ENCODE results near the gene P2RY8. TPM values are rescaled to one million over a fixed set of nuclear protein-coding genes. Genes with fewer than 3 reads are reported as not detected.

P2RY8 gene
- total and polyA plus RNA-seq, 10 of the 15 experiments (the other 5 are each of a cell fraction or from before 2014, with no cell fraction given): 2.0 to 64.4 (median 36.5) TPM

DNA sequence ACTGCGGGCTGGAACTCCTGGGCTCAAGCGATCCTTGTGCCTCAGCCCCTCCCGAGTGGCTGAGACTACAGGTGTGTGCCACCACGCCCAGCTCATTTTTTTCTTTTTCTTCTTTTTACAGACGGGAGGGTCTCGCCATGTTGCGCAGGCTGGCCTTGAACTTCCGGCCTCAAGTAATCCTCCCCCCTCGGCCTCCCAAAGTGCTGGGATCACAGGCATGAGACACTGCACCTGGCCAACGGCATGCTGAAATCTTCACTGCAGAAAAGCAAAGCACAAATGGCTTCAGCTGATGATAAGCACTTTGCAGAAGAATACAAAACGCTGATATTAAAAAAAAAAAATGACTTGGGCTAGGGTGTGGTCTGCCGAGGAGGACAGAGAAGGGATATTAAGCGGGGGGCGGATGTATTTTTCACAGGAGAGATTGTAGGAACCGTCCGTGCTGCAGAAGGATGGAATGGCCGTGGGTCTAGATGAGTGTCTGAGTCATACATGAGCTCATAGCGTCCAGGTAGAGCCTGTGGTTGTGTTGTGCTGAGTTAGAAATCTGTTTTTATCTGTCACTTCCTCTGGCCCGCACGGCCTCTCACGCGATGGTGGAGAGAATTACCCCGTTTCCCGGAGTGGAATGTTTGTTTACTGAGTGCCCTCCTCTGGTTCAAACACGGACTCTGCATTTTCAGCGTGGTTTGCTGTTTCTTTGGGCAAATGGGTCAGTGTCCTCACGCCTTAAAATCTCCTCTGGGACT is 45.9 kb upstream of the P2RY8 start (continued):
- TF ChIP-seq BMI1 (IDR thresholded peaks at IDR 0.05; ENCODE audit: borderline replicate concordance) (no peak), SUPT20H (IDR thresholded peaks at IDR 0.05; ENCODE audit: borderline replicate concordance, control insufficient read depth, low read depth, low read length) (no peak), NFYB (IDR thresholded peaks at IDR 0.05; ENCODE audit: insufficient read depth, low read depth, low read length) (no peak), TBL1XR1 (IDR thresholded peaks at IDR 0.05; ENCODE audit: low read depth, low read length) (no peak), EZH2 (IDR thresholded peaks at IDR 0.05; ENCODE audit: borderline replicate concordance, control insufficient read depth, low read depth, low read length) (no peak), HDAC6 (IDR thresholded peaks at IDR 0.05; ENCODE audit: unreplicated experiment) (no peak), MYC (IDR thresholded peaks at IDR 0.05; ENCODE audit: insufficient read depth, insufficient read length, insufficient replicate concordance, low read length, severe bottlenecking) (no peak), YBX1 (IDR thresholded peaks at IDR 0.05) (no peak), ESRRA (IDR thresholded peaks at IDR 0.05; ENCODE audit: low read length) (no peak), NRF1 (conservative IDR thresholded peaks at IDR 0.05; ENCODE audit: low read depth, low read length) (no peak), SREBF2 (IDR thresholded peaks at IDR 0.05; ENCODE audit: low read length) (no peak), MYB (IDR thresholded peaks at IDR 0.05; ENCODE audit: borderline replicate concordance, low read depth, low read length) (no peak), CHD1 (IDR thresholded peaks at IDR 0.05; ENCODE audit: low read depth, low read length) (no peak), STAT1 (conservative IDR thresholded peaks at IDR 0.05) (no peak), FOXK2 (IDR thresholded peaks at IDR 0.05) (no peak), ASH2L (IDR thresholded peaks at IDR 0.05; ENCODE audit: borderline replicate concordance, low read depth) (no peak), MEF2A (IDR thresholded peaks at IDR 0.05; ENCODE audit: insufficient read depth, low read depth, low read length) (peak; percentile 79), BHLHE40 (IDR thresholded peaks at IDR 0.05; ENCODE audit: borderline replicate concordance in 1 of 2, low read depth in 2 of 2, low read length in 1 of 2) (peak; percentile 55 to 58; a peak in 3 of 4 replicates), SREBF1 (IDR thresholded peaks at IDR 0.05; ENCODE audit: low read length) (no peak), BRCA1 (IDR thresholded peaks at IDR 0.05; ENCODE audit: low read depth, low read length) (no peak)
- TF ChIP-seq, protein P1, sequence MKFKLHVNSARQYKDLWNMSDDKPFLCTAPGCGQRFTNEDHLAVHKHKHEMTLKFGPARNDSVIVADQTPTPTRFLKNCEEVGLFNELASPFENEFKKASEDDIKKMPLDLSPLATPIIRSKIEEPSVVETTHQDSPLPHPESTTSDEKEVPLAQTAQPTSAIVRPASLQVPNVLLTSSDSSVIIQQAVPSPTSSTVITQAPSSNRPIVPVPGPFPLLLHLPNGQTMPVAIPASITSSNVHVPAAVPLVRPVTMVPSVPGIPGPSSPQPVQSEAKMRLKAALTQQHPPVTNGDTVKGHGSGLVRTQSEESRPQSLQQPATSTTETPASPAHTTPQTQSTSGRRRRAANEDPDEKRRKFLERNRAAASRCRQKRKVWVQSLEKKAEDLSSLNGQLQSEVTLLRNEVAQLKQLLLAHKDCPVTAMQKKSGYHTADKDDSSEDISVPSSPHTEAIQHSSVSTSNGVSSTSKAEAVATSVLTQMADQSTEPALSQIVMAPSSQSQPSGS (IDR thresholded peaks at IDR 0.05; ENCODE audit: low read length): peak; percentile 84
- TF ChIP-seq, protein P2, sequence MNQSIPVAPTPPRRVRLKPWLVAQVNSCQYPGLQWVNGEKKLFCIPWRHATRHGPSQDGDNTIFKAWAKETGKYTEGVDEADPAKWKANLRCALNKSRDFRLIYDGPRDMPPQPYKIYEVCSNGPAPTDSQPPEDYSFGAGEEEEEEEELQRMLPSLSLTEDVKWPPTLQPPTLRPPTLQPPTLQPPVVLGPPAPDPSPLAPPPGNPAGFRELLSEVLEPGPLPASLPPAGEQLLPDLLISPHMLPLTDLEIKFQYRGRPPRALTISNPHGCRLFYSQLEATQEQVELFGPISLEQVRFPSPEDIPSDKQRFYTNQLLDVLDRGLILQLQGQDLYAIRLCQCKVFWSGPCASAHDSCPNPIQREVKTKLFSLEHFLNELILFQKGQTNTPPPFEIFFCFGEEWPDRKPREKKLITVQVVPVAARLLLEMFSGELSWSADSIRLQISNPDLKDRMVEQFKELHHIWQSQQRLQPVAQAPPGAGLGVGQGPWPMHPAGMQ (IDR thresholded peaks at IDR 0.05; ENCODE audit: borderline replicate concordance): no peak
- TF ChIP-seq, protein P3, sequence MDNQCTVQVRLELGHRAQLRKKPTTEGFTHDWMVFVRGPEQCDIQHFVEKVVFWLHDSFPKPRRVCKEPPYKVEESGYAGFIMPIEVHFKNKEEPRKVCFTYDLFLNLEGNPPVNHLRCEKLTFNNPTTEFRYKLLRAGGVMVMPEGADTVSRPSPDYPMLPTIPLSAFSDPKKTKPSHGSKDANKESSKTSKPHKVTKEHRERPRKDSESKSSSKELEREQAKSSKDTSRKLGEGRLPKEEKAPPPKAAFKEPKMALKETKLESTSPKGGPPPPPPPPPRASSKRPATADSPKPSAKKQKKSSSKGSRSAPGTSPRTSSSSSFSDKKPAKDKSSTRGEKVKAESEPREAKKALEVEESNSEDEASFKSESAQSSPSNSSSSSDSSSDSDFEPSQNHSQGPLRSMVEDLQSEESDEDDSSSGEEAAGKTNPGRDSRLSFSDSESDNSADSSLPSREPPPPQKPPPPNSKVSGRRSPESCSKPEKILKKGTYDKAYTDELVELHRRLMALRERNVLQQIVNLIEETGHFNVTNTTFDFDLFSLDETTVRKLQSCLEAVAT (IDR thresholded peaks at IDR 0.05): no peak
- TF ChIP-seq, protein P4, sequence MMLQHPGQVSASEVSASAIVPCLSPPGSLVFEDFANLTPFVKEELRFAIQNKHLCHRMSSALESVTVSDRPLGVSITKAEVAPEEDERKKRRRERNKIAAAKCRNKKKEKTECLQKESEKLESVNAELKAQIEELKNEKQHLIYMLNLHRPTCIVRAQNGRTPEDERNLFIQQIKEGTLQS (IDR thresholded peaks at IDR 0.05; ENCODE audit: borderline replicate concordance, extremely low read depth, low read depth, low read length): no peak
- TF ChIP-seq, protein P5, sequence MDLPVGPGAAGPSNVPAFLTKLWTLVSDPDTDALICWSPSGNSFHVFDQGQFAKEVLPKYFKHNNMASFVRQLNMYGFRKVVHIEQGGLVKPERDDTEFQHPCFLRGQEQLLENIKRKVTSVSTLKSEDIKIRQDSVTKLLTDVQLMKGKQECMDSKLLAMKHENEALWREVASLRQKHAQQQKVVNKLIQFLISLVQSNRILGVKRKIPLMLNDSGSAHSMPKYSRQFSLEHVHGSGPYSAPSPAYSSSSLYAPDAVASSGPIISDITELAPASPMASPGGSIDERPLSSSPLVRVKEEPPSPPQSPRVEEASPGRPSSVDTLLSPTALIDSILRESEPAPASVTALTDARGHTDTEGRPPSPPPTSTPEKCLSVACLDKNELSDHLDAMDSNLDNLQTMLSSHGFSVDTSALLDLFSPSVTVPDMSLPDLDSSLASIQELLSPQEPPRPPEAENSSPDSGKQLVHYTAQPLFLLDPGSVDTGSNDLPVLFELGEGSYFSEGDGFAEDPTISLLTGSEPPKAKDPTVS (IDR thresholded peaks at IDR 0.05; ENCODE audit: low read depth, low read length): no peak
